Mammary epithelial cell (primary cell): ENCODE results near the gene CASZ1.

Experiments used
- EZH2 ChIP-seq: IDR thresholded peaks from 2 replicates; pipeline ENCODE4 v1.6.1; 2012; ENCODE audit warnings: low read length, inconsistent platforms, borderline replicate concordance
- TF ChIP-seq, protein P1 (sequence below), 2 donors: IDR thresholded peaks in 1 of 2; conservative IDR thresholded peaks in 1 of 2; 2 replicates each; pipeline ENCODE4 v1.5.1; 2011 to 2012; ENCODE audit warnings: inconsistent platforms in 2 of 2, low read length in 2 of 2, mild to moderate bottlenecking in 2 of 2, control low read depth in 1 of 2, low read depth in 1 of 2; ENCODE audit not compliant: insufficient read depth in 1 of 2; ENCODE audit errors: extremely low read depth in 1 of 2

DNA sequence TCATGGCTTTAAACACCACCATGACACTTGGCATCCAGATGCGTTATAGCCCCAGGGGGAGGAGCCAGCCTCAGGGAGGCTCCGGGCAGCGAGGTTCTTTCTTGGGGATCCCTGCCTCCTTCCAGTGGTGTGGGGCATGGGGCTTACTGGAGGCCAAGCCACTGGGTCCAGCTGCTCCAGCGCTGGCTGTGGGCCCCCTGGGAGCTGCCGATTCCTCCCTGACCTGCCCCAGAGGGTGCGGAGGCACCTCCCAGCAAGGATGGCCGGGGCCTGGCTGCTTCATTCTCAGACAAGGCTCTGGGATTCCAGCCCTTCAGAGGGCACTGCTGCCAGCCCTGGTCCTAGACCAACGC, 162.4 kb downstream of the CASZ1 start:
- TF ChIP-seq EZH2 = no peak
- TF ChIP-seq, protein P1, sequence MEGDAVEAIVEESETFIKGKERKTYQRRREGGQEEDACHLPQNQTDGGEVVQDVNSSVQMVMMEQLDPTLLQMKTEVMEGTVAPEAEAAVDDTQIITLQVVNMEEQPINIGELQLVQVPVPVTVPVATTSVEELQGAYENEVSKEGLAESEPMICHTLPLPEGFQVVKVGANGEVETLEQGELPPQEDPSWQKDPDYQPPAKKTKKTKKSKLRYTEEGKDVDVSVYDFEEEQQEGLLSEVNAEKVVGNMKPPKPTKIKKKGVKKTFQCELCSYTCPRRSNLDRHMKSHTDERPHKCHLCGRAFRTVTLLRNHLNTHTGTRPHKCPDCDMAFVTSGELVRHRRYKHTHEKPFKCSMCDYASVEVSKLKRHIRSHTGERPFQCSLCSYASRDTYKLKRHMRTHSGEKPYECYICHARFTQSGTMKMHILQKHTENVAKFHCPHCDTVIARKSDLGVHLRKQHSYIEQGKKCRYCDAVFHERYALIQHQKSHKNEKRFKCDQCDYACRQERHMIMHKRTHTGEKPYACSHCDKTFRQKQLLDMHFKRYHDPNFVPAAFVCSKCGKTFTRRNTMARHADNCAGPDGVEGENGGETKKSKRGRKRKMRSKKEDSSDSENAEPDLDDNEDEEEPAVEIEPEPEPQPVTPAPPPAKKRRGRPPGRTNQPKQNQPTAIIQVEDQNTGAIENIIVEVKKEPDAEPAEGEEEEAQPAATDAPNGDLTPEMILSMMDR (conservative IDR thresholded peaks at IDR 0.05 in 1 of 2, IDR thresholded peaks at IDR 0.05 in 1 of 2; ENCODE audit: extremely low read depth in 1 of 2, insufficient read depth in 1 of 2, low read depth in 1 of 2, low read length in 2 of 2) = no peak
